HCT116 (cell line): ENCODE results near the gene AGPAT3. TPM values are rescaled to one million over a fixed set of nuclear protein-coding genes. Genes with fewer than 3 reads are reported as not detected.

ENCODE experiments used
- ATAC-seq: fragments of 200-7000 bp; cut with Tn5 transposase; 2 replicates; pipeline ENCODE4 v1.9.1; 2020; ENCODE audit warnings: mild to moderate bottlenecking, moderate library complexity
- BruUV-seq: library from RNA; stranded (reverse); fragments of 400-500 nt; replicated peaks from 2 replicates; lab custom pipeline; 2021; lab: Mats Ljungman, UMichigan
- CTCF ChIA-PET: fragments of 300-600 bp; sonication (Branson Sonifier 250); formaldehyde crosslinking; loops from one replicate; lab custom pipeline; 2021; ENCODE audit warnings: antibody characterized with exemption; lab: Charles Lee
- POLR2A ChIA-PET: fragments of 300-600, 350-600 bp; sonication (Branson Sonifier 250); formaldehyde crosslinking; loops from one replicate; lab custom pipeline; 2021; ENCODE audit warnings: antibody characterized with exemption; lab: Charles Lee
- RAD21 ChIA-PET, 2 experiments: fragments of 300-600 bp; sonication (Branson Sonifier 250); formaldehyde crosslinking; loops; one replicate each; lab custom pipeline; 2023; ENCODE audit warnings: low total read pairs in 2 of 2; ENCODE audit not compliant: uncharacterized antibody in 2 of 2, unreplicated experiment in 2 of 2, low non-redundant PET in 1 of 2; lab: Charles Lee
- DNase-seq: peaks from one replicate; pipeline ENCODE4 v3.0.0-alpha.2; 2010; ENCODE audit warnings: low read depth, low spot score
- H2AFZ ChIP-seq: fragments of 200-600 bp; shearing (Covaris generic), sonication (generic); 2 replicates; pipeline ENCODE4 v1.6.1; 2017; ENCODE audit warnings: low read depth, mixed run types, mixed read lengths, antibody characterized with exemption, low read length; ENCODE audit not compliant: poor library complexity, severe bottlenecking
- H3K27ac ChIP-seq: 2 replicates; pipeline ENCODE4 v1.5.1; 2012; ENCODE audit warnings: low read depth, low read length
- H3K27me3 ChIP-seq: fragments of 200-600 bp; sonication (generic); 2 replicates; pipeline ENCODE4 v1.6.1; 2016; ENCODE audit warnings: mixed run types, low read length, mixed read lengths; ENCODE audit not compliant: insufficient read depth
- H3K36me3 ChIP-seq, 2 experiments: fragments of 200-500 bp in 1 of 2; fragments of 200-600 bp in 1 of 2; sonication (Bioruptor generic) in 1 of 2; sonication (generic) in 1 of 2; 2 replicates each; pipeline versions ENCODE4 v1.5.1 to v1.6.1; 2014 to 2016; ENCODE audit warnings: low read length in 2 of 2, inconsistent platforms in 1 of 2, mixed read lengths in 1 of 2, mixed run types in 1 of 2; ENCODE audit not compliant: insufficient read depth in 2 of 2, control insufficient read depth in 1 of 2
- H3K4me1 ChIP-seq, 2 experiments: fragments of 200-600 bp in 1 of 2; sonication (generic) in 1 of 2; 2 replicates each; pipeline versions ENCODE4 v1.5.1 to v1.6.1; 2012 to 2017; ENCODE audit warnings: low read length in 2 of 2, inconsistent platforms in 1 of 2, mild to moderate bottlenecking in 1 of 2, mixed read lengths in 1 of 2, mixed run types in 1 of 2, moderate library complexity in 1 of 2; ENCODE audit not compliant: insufficient read depth in 2 of 2, control insufficient read depth in 1 of 2
- H3K4me2 ChIP-seq: fragments of 200-600 bp; sonication (generic); 2 replicates; pipeline ENCODE4 v1.6.1; 2017; ENCODE audit warnings: mixed run types, low read length, mixed read lengths
- H3K4me3 ChIP-seq, 2 experiments: fragments of 200-600 bp in 1 of 2; sonication (generic) in 1 of 2; replicated peaks in 1 of 2; 2 replicates each; pipeline ENCODE4 v1.5.1; 2011 to 2016; ENCODE audit warnings: low read length in 2 of 2, control low read depth in 1 of 2, low read depth in 1 of 2, mild to moderate bottlenecking in 1 of 2, mixed read lengths in 1 of 2, mixed run types in 1 of 2
- H3K79me2 ChIP-seq: fragments of 200-600 bp; sonication (generic); 2 replicates; pipeline ENCODE4 v1.6.1; 2017; ENCODE audit warnings: mild to moderate bottlenecking, mixed run types, low read length, moderate library complexity, mixed read lengths; ENCODE audit not compliant: insufficient read depth
- H3K9ac ChIP-seq: fragments of 200-600 bp; sonication (generic); 2 replicates; pipeline ENCODE4 v1.6.1; 2016; ENCODE audit warnings: low read length, mixed read lengths
- H3K9me2 ChIP-seq: fragments of 200-600 bp; sonication (generic), shearing (Covaris generic); 2 replicates; pipeline ENCODE4 v1.6.1; 2017; ENCODE audit warnings: mixed run types, mild to moderate bottlenecking, moderate library complexity; ENCODE audit not compliant: insufficient read depth
- H3K9me3 ChIP-seq, 2 experiments: fragments of 200-500 bp in 1 of 2; fragments of 200-600 bp in 1 of 2; sonication (Bioruptor generic) in 1 of 2; sonication (generic) in 1 of 2; 2 replicates each; pipeline ENCODE4 v1.6.1; 2014 to 2017; ENCODE audit warnings: low read length in 2 of 2, mixed read lengths in 2 of 2, inconsistent platforms in 1 of 2, low read depth in 1 of 2, mild to moderate bottlenecking in 1 of 2, mixed run types in 1 of 2, moderate library complexity in 1 of 2; ENCODE audit not compliant: control insufficient read depth in 1 of 2, insufficient read depth in 1 of 2
- H4K20me1 ChIP-seq: fragments of 200-600 bp; sonication (generic), shearing (Covaris generic); 2 replicates; pipeline ENCODE4 v1.6.1; 2017; ENCODE audit warnings: mixed run types, mild to moderate bottlenecking, moderate library complexity; ENCODE audit not compliant: insufficient read depth
- ELF1 ChIP-seq: IDR thresholded peaks from 2 replicates; pipeline ENCODE4 v1.6.1; 2012; ENCODE audit warnings: low read depth, borderline replicate concordance
- EZH2 ChIP-seq: fragments of 200-600 bp; sonication (generic); IDR thresholded peaks from 2 replicates; pipeline ENCODE4 v1.6.1; 2017; ENCODE audit warnings: antibody characterized with exemption, mixed run types
- POLR2AphosphoS5 ChIP-seq: IDR thresholded peaks from 2 replicates; pipeline ENCODE4 v1.6.1; 2011; ENCODE audit warnings: mild to moderate bottlenecking, low read depth, low read length, moderate library complexity
- SP1 ChIP-seq: IDR thresholded peaks from 2 replicates; pipeline ENCODE4 v1.6.1; 2012; ENCODE audit warnings: low read depth
- SRF ChIP-seq: IDR thresholded peaks from 2 replicates; pipeline ENCODE4 v1.6.1; 2012; ENCODE audit warnings: low read depth
- YY1 ChIP-seq: IDR thresholded peaks from 2 replicates; pipeline ENCODE4 v1.6.1; 2011; ENCODE audit warnings: low read length, low read depth, moderate library complexity, mild to moderate bottlenecking; ENCODE audit not compliant: insufficient replicate concordance; ENCODE audit errors: extremely low read depth
- ZFX ChIP-seq: fragments of 450-650 bp; IDR thresholded peaks from 2 replicates; pipeline ENCODE4 v1.6.1; 2017
- intact Hi-C: fragments of 100-400 bp; cut with micrococcal nuclease; formaldehyde crosslinking; loops from 2 replicates; pipeline ENCODE4 v1.10.0; 2022
- total RNA-seq: library from RNA; stranded (reverse); gene quantifications from one replicate; pipeline ENCODE4 v1.2.1, GENCODE V29; 2021; ENCODE audit not compliant: unreplicated experiment
- TF ChIP-seq, protein P1 (sequence below): IDR thresholded peaks from 2 replicates; pipeline ENCODE4 v1.6.1; 2011; ENCODE audit warnings: mild to moderate bottlenecking, low read length, moderate library complexity; ENCODE audit not compliant: insufficient replicate concordance; ENCODE audit errors: extremely low read depth
- TF ChIP-seq, protein P2 (sequence below): IDR thresholded peaks from 2 replicates; pipeline ENCODE4 v1.6.1; 2012; ENCODE audit warnings: low read depth

AGPAT3 gene
- total RNA-seq, 1 experiment from 2014 or later: 54.1 TPM

- Histone ChIP-seq H3K79me2 (no peaks in the 10 kb centered on the region), H3K4me1 (peaks cover 0 to 24% of the 10 kb centered on the region in 2 experiments; a peak in 2 of 4 replicates), H3K9me3 (no peaks in the 10 kb centered on the region), H3K36me3 (no peaks in the 10 kb centered on the region), H4K20me1 (no peaks in the 10 kb centered on the region), H3K27me3 (no peaks in the 10 kb centered on the region), H3K9me2 (no peaks in the 10 kb centered on the region), H3K4me3 (no peak overlapping the region), H3K4me2 (peak overlapping the region; percentile 28; the same call in 1 of the 2 replicates), H2AFZ (no peak overlapping the region), H3K27ac (no peak overlapping the region), H3K9ac (no peak overlapping the region)
- ChIA-PET CTCF (no interaction called here), RAD21 (no interaction called here), POLR2A (no interaction called here)
- DNase-seq (no peak), ATAC-seq (no peak)
- TF ChIP-seq EZH2 (no peak), SP1 (no peak), YY1 (no peak), SRF (no peak), POLR2AphosphoS5 (no peak), ZFX (no peak), ELF1 (no peak)
- TF ChIP-seq, protein P1, sequence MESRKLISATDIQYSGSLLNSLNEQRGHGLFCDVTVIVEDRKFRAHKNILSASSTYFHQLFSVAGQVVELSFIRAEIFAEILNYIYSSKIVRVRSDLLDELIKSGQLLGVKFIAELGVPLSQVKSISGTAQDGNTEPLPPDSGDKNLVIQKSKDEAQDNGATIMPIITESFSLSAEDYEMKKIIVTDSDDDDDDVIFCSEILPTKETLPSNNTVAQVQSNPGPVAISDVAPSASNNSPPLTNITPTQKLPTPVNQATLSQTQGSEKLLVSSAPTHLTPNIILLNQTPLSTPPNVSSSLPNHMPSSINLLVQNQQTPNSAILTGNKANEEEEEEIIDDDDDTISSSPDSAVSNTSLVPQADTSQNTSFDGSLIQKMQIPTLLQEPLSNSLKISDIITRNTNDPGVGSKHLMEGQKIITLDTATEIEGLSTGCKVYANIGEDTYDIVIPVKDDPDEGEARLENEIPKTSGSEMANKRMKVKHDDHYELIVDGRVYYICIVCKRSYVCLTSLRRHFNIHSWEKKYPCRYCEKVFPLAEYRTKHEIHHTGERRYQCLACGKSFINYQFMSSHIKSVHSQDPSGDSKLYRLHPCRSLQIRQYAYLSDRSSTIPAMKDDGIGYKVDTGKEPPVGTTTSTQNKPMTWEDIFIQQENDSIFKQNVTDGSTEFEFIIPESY: no peak
- TF ChIP-seq, protein P2, sequence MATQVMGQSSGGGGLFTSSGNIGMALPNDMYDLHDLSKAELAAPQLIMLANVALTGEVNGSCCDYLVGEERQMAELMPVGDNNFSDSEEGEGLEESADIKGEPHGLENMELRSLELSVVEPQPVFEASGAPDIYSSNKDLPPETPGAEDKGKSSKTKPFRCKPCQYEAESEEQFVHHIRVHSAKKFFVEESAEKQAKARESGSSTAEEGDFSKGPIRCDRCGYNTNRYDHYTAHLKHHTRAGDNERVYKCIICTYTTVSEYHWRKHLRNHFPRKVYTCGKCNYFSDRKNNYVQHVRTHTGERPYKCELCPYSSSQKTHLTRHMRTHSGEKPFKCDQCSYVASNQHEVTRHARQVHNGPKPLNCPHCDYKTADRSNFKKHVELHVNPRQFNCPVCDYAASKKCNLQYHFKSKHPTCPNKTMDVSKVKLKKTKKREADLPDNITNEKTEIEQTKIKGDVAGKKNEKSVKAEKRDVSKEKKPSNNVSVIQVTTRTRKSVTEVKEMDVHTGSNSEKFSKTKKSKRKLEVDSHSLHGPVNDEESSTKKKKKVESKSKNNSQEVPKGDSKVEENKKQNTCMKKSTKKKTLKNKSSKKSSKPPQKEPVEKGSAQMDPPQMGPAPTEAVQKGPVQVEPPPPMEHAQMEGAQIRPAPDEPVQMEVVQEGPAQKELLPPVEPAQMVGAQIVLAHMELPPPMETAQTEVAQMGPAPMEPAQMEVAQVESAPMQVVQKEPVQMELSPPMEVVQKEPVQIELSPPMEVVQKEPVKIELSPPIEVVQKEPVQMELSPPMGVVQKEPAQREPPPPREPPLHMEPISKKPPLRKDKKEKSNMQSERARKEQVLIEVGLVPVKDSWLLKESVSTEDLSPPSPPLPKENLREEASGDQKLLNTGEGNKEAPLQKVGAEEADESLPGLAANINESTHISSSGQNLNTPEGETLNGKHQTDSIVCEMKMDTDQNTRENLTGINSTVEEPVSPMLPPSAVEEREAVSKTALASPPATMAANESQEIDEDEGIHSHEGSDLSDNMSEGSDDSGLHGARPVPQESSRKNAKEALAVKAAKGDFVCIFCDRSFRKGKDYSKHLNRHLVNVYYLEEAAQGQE: no peak
- no TSS peak for BruUV-seq
- intact Hi-C loops: no loop called here
Observed at GRCh38 chr21:43824333-43825241, 40.4 kb upstream of the AGPAT3 start.
